OCI-LY7 (cell line): ENCODE data around the gene MAOB.
"Not testable (repeated sequence)": the region's sequence is repeated elsewhere in the genome, so short reads cannot be mapped to it uniquely, and the experiment has no call there.

Source experiments
- EZH2phosphoT487 ChIP-seq: fragments of 200-600 bp; sonication (generic); IDR thresholded peaks from 2 replicates; pipeline ENCODE4 v1.6.1; 2018; ENCODE audit warnings: low read depth, borderline replicate concordance, mild to moderate bottlenecking, mixed run types, antibody characterized with exemption, low read length, moderate library complexity, mixed read lengths
- TF ChIP-seq, protein P1 (sequence below): fragments of 200-600 bp; sonication (generic); conservative IDR thresholded peaks from 2 replicates; pipeline ENCODE4 v1.5.1; 2014; ENCODE audit warnings: mild to moderate bottlenecking, antibody characterized with exemption, low read length, moderate library complexity, mixed read lengths

DNA sequence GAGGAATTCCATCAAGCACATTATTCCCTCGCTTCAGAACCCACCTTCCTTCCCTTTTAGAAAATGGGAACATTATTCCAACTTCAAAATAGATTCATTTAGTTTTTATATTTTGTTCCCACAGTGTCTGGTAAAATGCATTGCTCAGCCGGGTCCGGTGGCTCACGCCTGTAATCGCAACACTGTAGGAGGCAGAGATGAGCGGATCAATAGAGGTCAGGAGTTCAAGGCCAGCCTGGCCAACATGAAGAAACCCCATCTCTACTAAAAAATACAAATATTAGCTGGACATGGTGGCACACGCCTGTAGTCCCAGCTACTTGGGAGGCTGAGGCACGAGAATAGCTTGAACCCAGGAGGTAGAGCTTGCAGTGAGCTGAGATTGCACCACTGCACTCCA lies 28.5 kb upstream of the MAOB start:
- TF ChIP-seq, protein P1, sequence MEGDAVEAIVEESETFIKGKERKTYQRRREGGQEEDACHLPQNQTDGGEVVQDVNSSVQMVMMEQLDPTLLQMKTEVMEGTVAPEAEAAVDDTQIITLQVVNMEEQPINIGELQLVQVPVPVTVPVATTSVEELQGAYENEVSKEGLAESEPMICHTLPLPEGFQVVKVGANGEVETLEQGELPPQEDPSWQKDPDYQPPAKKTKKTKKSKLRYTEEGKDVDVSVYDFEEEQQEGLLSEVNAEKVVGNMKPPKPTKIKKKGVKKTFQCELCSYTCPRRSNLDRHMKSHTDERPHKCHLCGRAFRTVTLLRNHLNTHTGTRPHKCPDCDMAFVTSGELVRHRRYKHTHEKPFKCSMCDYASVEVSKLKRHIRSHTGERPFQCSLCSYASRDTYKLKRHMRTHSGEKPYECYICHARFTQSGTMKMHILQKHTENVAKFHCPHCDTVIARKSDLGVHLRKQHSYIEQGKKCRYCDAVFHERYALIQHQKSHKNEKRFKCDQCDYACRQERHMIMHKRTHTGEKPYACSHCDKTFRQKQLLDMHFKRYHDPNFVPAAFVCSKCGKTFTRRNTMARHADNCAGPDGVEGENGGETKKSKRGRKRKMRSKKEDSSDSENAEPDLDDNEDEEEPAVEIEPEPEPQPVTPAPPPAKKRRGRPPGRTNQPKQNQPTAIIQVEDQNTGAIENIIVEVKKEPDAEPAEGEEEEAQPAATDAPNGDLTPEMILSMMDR: not testable (repeated sequence)
- not testable (repeated sequence) for TF ChIP-seq EZH2phosphoT487
